Measurements from ENCODE around the gene CLEC4G. TPM values are rescaled to one million over a fixed set of nuclear protein-coding genes. Genes with fewer than 3 reads are reported as not detected.

The CLEC4G gene
- total RNA-seq, 1 donor from 2014 or later = 0.55 TPM

DNA sequence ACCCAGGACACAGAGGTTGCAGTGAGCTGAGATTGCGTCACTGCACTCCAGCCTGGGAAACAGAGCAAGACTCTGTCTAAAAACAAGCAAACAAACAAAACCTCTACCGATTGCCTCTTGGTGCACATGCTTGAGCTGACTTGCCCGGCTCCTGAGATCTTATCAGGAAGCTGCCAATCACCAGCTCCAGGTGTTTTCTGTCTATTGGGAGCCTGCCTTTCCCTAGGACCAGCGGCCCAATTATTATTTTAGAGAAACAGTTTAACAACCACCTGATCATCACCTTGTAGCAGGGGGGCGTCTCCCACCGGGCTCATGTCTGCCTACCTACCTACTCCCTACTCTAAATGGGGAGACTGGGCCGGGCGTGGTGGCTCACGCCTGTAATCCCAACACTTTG lies 41.9 kb upstream of the CLEC4G start:
- no peak for DNase-seq
- H3K4me3 Mint-ChIP-seq = no peak overlapping the region
- no peaks in the 10 kb centered on the region for H3K36me3 Mint-ChIP-seq (ENCODE audit: low read depth)
- TF ChIP-seq, protein P1, sequence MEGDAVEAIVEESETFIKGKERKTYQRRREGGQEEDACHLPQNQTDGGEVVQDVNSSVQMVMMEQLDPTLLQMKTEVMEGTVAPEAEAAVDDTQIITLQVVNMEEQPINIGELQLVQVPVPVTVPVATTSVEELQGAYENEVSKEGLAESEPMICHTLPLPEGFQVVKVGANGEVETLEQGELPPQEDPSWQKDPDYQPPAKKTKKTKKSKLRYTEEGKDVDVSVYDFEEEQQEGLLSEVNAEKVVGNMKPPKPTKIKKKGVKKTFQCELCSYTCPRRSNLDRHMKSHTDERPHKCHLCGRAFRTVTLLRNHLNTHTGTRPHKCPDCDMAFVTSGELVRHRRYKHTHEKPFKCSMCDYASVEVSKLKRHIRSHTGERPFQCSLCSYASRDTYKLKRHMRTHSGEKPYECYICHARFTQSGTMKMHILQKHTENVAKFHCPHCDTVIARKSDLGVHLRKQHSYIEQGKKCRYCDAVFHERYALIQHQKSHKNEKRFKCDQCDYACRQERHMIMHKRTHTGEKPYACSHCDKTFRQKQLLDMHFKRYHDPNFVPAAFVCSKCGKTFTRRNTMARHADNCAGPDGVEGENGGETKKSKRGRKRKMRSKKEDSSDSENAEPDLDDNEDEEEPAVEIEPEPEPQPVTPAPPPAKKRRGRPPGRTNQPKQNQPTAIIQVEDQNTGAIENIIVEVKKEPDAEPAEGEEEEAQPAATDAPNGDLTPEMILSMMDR (IDR thresholded peaks at IDR 0.05) = no peak
- no peak for ATAC-seq (ENCODE audit: low read depth)
- intact Hi-C loops (cut with micrococcal nuclease) = no loop called here
- H3K4me1 Mint-ChIP-seq = peaks cover 22% of the 10 kb centered on the region
- ChIA-PET POLR2A (interaction anchor here (1.0 kb wide), 1 partner anchor 93 kb away, joined by 3 read pairs; the partner anchor contains the start of gene TRAPPC5), CTCF (no interaction called here)
- H3K27me3 Mint-ChIP-seq = peaks cover 10% of the 10 kb centered on the region
- H3K27ac Mint-ChIP-seq = no peak overlapping the region
- no peaks in the 10 kb centered on the region for H3K9me3 Mint-ChIP-seq

DNA sequence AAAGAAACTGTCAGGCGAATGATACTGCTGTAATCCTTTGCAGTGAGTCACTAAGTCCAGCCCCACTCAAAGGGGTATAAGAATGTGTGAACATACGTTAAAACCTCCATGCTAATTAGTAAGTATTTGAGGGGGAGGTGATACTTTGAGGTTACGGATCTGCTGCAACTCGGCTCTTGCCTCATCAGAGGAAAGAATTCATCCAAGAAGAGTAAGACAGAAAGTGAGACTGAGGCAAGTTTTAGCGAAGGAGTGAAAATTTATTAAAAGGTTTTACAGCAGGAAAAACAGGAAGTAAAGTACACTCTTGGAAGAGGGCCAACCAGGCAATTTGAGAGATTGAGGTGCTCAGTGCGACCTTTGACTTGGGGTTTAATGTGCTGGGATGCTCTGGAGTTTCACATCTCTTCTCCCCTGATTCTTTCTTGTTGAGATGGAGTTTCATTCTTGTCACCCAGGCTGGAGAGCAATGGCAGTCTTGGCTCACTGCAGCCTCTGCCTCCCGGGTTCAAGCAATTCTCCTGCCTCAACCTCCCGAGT lies 40.9 kb upstream of the CLEC4G start:
- ATAC-seq (ENCODE audit: low read depth) (peak; percentile 65), DNase-seq (no peak)
- Mint-ChIP-seq H3K27ac (no peak overlapping the region), H3K4me1 (peaks cover 16% of the 10 kb centered on the region), H3K27me3 (peaks cover 6% of the 10 kb centered on the region), H3K9me3 (no peaks in the 10 kb centered on the region), H3K4me3 (no peak overlapping the region), H3K36me3 (ENCODE audit: low read depth) (no peaks in the 10 kb centered on the region)
- intact Hi-C loops (cut with micrococcal nuclease) = no loop called here
- ChIA-PET POLR2A (no interaction called here), CTCF (no interaction called here)
- TF ChIP-seq, protein P1 (IDR thresholded peaks at IDR 0.05) = no peak

DNA sequence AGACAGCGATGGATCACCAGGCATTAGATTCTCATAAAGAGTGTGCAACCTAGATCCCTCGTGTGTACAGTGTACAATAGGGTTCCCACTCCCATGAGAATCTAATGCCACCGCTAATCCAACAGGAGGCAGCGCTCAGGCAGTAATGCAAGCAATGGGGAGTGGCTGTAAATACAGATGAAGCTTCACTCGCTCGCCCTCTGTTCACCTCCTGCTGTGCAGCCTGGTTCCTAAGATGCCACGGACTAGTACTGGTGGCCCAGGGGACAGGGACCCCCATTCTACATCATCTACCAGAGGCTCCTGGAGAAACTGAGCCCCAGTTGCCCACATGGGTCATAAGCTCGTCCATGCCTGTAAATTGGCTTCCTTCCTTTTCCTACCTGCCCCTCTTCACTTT lies 39.2 kb upstream of the CLEC4G start:
- no peak overlapping the region for H3K4me3 Mint-ChIP-seq
- no peaks in the 10 kb centered on the region for H3K9me3 Mint-ChIP-seq
- DNase-seq = no peak
- TF ChIP-seq, protein P1 (IDR thresholded peaks at IDR 0.05) = no peak
- ChIA-PET POLR2A (no interaction called here), CTCF (no interaction called here)
- ATAC-seq (ENCODE audit: low read depth) = no peak
- H3K27ac Mint-ChIP-seq = no peak overlapping the region
- peaks cover 13% of the 10 kb centered on the region for H3K4me1 Mint-ChIP-seq
- intact Hi-C loops (cut with micrococcal nuclease) = no loop called here
- H3K36me3 Mint-ChIP-seq (ENCODE audit: low read depth) = no peaks in the 10 kb centered on the region
- H3K27me3 Mint-ChIP-seq = peaks cover 6% of the 10 kb centered on the region

DNA sequence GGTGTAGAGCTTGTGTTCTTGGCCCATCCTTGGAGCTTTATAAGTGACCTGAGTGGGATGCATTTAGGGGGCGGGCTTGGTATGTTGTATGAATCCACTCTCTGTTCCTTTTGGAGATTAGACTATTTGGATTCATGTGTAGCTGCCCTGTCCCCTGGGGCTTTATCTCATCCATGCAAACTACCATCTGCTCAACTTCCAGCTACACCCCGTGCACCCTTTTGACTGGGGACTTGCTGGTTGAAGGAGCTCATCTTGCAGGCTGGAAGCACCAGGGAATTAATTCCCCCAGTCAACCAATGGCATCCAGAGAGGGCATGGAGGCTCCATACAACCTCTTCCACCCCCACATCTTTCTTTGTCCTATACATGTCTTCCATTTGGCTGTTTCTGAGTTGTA lies 37.3 kb upstream of the CLEC4G start:
- no peak for ATAC-seq (ENCODE audit: low read depth)
- Mint-ChIP-seq H3K4me3 (no peak overlapping the region), H3K36me3 (ENCODE audit: low read depth) (no peaks in the 10 kb centered on the region), H3K27ac (no peak overlapping the region), H3K9me3 (no peaks in the 10 kb centered on the region), H3K4me1 (peaks cover 18% of the 10 kb centered on the region), H3K27me3 (peaks cover 6% of the 10 kb centered on the region)
- intact Hi-C loops (cut with micrococcal nuclease) = no loop called here
- ChIA-PET POLR2A (interaction anchor here (0.6 kb wide), 1 partner anchor 10 kb away, joined by 4 read pairs; no protein-coding TSS in a partner anchor), CTCF (no interaction called here)
- TF ChIP-seq, protein P1 (IDR thresholded peaks at IDR 0.05) = no peak
- DNase-seq = no peak

DNA sequence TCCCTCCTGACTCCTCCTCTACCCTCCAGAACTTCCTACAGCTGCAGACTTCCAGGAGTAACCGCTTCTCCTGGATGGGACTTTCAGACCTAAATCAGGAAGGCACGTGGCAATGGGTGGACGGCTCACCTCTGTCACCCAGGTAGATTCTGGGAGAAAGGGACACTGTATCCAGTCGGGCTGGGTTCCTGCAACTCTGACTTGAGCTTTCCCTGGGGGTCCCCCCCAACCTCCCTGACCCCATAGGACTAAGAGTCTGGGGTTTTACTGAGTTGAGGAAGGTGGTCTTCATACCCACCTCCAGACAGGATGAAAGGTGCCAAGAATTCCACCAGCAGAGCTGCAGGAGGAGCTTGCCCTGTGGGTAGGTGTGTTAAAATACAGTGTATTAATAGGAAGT lies 35.6 kb upstream of the CLEC4G start:
- DNase-seq (no peak), ATAC-seq (ENCODE audit: low read depth) (no peak)
- ChIA-PET CTCF (interaction anchor here (1.1 kb wide), 1 partner anchor 10 kb away, joined by 3 read pairs; no protein-coding TSS in a partner anchor), POLR2A (no interaction called here)
- Mint-ChIP-seq H3K27ac (no peak overlapping the region), H3K27me3 (peaks cover 10% of the 10 kb centered on the region), H3K9me3 (no peaks in the 10 kb centered on the region), H3K4me3 (no peak overlapping the region), H3K4me1 (peaks cover 23% of the 10 kb centered on the region), H3K36me3 (ENCODE audit: low read depth) (no peaks in the 10 kb centered on the region)
- TF ChIP-seq, protein P1 (IDR thresholded peaks at IDR 0.05) = no peak
- intact Hi-C loops (cut with micrococcal nuclease) = no loop called here

All from activated B cell treated with CpG ODN at 0.5 μM for 24 hours (primary cell).